HG03095 (cell line): ENCODE results near the gene B4GALT2.

ENCODE experiments used
- ATAC-seq: cut with Tn5 transposase; IDR thresholded peaks from one replicate; pipeline ENCODE4 v1.9.1; 2021; ENCODE audit warnings: moderate library complexity; ENCODE audit not compliant: unreplicated experiment

B4GALT2 gene

DNA sequence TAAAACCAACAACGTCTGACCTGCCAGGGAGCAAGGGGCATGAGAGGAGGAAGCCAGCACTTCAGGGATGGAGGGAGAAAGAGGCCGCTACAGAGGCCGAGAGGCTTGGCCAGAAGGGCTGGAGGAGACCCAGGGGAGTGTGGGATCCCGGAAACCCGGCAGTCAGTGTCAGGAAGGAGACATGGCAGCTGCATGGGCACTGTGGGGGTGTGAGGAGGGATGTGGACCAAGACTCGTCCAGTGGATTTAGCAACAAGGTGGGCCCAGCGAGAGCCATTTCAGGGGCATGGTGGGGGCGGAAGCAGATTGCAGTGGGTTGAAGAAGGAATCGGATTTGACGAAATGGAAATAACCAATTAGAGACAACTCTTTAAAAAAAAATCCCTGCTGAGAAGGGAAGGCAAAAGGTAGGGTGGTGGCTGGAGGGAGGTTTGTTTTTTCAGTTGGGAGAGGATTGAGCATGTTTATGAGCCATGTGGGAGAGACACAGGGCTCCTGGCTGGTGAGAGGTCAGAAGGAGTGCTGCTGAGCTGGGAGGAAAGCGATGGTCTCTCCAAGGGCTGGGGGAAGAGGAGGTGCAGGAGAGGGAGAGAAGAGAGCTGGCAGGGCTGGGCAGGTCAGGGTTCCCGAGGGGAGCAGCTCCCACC, 4.4 kb downstream of the B4GALT2 start:
- no peak for ATAC-seq

DNA sequence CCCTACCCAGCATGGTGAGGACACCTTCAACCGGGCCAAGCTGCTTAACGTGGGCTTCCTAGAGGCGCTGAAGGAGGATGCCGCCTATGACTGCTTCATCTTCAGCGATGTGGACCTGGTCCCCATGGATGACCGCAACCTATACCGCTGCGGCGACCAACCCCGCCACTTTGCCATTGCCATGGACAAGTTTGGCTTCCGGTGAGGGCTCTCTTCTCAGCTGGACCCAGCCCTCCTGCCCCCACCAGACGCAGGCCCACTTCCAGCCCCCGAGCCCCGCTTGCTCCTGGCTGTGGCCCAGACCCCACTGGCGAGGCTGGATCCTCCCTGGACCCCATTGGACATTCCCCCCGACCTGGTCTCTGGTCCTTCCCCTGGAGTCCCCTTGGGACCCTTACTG, 5.8 kb downstream of the B4GALT2 start:
- no peak for ATAC-seq

GRCh38 chr1:43985984-43986595, 7.1 kb downstream of the B4GALT2 start:
- no peak for ATAC-seq

GRCh38 chr1:43986712-43987111, 7.7 kb downstream of the B4GALT2 start:
- ATAC-seq: no peak

GRCh38 chr1:43987159-43987902, 8.3 kb downstream of the B4GALT2 start:
- ATAC-seq: no peak

DNA sequence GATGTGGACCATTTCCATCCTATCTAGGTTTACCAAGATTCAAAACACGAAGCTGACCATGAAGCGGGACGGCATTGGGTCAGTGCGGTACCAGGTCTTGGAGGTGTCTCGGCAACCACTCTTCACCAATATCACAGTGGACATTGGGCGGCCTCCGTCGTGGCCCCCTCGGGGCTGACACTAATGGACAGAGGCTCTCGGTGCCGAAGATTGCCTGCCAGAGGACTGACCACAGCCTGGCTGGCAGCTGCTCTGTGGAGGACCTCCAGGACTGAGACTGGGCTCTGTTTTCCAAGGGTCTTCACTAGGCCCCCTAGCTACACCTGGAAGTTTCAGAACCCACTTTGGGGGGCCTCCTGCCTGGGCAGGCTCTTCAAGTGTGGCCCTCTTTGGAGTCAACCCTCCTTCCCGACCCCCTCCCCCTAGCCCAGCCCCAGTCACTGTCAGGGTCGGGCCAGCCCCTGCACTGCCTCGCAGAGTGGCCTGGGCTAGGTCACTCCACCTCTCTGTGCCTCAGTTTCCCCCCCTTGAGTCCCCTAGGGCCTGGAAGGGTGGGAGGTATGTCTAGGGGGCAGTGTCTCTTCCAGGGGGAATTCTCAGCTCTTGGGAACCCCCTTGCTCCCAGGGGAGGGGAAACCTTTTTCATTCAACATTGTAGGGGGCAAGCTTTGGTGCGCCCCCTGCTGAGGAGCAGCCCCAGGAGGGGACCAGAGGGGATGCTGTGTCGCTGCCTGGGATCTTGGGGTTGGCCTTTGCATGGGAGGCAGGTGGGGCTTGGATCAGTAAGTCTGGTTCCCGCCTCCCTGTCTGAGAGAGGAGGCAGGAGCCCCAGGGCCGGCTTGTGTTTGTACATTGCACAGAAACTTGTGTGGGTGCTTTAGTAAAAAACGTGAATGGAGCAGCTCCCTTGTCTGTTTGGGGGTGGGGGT, 11.5 kb downstream of the B4GALT2 start:
- ATAC-seq: no peak

- no peak for ATAC-seq
Measured at GRCh38 chr1:43991200-43991475, 12.1 kb downstream of the B4GALT2 start.

DNA sequence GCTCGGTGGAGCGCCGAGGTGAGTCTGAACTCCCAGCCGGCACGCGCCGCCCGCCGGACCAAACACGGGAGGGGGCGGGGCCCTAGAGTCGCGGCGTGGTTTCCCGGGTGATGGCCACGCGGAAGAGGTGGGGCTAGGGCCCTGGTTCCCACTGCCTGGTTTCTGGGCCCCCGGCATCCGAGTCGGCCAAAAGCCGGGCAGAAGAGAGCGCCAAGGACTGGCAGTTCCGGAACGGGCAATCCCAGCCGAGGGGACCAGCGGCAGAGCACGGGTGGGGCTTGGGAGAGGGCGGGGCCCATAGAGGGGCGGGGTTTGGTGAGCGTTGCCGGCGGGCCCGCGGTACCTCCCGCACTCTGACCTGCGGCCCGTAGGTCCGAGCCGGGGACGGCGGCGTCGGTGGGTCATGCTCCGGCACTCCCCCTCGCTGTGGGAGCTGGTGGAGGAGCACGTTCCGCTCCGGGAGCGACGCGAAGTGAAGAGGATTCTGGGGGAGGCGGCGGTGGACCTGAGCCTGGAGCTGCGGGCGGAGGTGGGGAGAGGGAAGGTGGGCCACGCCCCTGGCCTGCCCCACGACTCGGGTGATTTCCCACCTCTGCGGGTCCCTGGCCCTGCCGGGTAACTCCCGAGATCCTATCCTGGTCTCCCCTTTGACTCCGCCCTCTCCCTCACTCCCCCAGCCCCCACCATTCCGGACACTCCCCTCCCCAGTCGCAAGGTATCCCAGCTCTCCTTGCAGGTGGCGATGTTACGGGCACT, 12.6 kb downstream of the B4GALT2 start, which contains the start of gene CCDC24:
CCDC24 (plus strand) TSS at position 124 of the 756 bp plus-strand sequence; CDS start at position 404, 280 bp downstream.
- ATAC-seq: peak; percentile 73

DNA sequence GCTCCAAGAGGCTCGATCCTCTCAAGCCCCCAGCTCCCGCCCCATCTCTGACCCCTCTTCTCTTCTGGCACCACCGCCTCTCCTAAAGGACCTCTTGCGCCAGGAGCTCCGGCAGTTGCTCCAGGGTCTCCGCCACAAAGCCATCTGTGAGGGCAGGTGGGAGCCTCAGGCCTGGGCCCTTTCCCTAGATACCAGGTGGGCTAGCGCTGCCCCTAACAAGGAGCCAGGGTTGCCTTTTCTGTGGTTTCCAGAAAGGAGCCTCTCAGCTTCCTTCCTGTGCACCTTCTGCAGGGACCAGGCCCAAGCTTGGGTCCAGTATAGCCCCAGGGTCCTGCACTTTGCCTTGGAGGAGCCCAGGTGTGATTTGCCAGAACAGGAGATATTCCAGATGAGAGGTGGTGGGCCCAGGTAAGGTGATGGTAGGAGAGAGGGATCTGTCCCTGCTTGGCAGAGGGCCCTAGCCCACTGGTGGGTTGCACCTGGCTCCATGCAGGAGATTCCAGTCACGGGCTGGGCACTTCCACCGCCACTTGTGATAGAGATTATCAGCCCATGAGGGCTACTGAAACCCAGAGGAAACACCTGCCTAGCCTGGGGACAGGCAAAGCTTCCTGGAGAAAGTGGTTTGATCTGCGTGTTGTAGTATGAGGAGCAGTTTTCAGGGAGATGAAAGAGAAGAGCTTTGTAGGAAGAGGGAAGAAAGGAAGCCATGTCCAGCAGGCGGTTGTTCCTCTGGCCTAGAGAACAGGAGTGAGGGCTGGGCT, 13.4 kb downstream of the B4GALT2 start:
- no peak for ATAC-seq

- no peak for ATAC-seq
Measured at GRCh38 chr1:43993206-43993914, 14.3 kb downstream of the B4GALT2 start.

- no peak for ATAC-seq
Measured at GRCh38 chr1:43994071-43994470, 15.1 kb downstream of the B4GALT2 start.

DNA sequence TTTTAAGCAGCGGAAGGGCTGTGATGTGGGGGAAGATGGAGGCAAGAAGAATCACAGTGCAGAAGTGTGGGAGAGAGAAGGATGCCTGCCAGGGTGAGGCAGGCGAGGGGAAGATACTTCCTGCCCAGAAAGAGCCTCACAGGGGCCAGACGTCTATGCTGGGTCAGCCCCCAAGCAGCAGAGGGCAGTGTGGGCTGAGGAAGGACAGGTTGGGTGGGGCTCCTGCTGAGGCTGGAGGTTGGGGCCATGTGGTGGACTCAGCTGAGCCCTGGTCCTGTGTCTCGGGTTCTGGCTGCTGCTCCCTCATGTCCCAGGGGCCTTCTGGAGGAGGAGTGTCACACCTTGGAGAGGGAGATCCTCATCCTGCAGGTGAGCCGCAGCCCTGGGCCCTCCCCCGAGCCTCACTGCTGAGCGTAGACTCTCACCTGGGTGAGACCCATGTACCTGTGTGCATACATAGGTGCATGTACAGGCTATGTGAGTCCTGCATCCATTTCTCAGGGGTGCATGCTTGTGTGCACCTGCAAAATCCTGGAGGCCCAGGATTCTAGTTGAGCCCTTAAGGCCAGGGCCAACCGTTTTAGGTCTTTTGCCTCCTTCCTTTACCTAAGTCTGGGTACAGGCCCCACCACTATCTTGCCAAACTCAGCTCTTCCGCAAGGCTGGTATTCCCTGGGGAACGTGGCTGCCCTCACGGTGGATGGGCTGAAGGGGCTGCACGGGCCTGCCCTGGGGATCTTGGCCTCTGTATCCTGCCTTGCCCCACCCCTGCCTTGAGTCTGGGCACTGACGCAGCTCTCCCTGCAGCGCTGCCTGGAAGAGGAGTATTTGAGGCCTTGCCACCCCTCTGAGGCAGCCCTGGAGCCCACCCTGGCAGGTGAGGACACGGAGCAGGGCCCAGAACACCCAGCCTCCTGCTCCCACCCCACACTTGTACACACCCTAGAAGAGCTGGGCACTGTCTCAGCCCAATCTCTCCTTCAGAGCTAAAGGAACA, 16.1 kb downstream of the B4GALT2 start:
- ATAC-seq: no peak

- no peak for ATAC-seq
Measured at GRCh38 chr1:43995984-43996732, 17.1 kb downstream of the B4GALT2 start.

DNA sequence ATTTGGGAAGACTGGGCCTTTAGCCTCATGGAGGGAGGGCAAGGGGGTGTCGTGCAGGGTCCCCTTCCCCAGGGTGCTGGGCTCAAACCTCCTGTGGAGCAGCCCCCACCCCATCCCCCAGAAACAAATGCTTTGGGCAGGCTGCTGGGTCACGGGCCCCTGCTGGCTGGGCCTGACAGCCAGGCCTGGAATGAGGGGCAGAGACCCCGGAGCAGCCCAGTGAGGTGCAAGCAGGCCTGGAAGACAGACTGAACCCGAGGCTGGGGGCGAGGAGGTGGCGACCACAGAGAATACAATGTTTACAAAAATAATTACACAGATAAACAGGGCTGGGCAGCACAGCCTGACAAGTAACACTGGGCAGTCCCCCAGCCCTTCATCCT, 17.7 kb downstream of the B4GALT2 start:
- no peak for ATAC-seq

GRCh38 chr1:43997295-43997999, 18.4 kb downstream of the B4GALT2 start:
- no peak for ATAC-seq

GRCh38 chr1:43998000-43998378, 19.0 kb downstream of the B4GALT2 start:
- ATAC-seq: no peak

- no peak for ATAC-seq
Measured at GRCh38 chr1:43999455-43999854, 20.4 kb downstream of the B4GALT2 start.
